GM18873 (cell line): ENCODE data around the gene SLC19A1.

Experiments
- ATAC-seq: cut with Tn5 transposase; IDR thresholded peaks from one replicate; pipeline ENCODE4 v1.9.1; 2021; ENCODE audit warnings: mild to moderate bottlenecking, moderate library complexity, moderate number of reproducible peaks; ENCODE audit not compliant: unreplicated experiment, low FRiP score

The SLC19A1 gene

DNA sequence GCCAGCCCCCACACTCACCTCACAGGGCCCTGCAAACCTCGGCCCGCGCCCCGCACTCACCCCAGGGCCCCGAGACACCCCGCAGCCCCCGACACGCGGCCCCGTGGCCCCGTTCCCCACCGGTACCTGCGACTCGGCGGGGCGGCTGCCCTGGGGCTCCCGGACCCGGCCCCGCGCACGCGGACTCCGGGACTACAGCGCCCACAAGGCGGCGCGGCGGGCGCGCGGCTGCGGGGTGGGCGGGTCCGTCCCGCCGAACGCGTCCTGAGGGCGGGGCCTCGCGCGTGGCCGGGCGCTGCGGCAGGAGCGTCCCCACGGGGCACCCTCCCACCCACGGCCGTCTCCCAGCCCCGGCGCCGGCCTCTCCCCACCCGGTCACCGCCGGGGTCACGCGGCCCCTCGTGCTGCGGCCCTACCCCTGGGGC lies at the start of gene SLC19A1:
TSS of gene SLC19A1 (minus strand) at position 199 of the 425 bp plus-strand sequence. CDS start 4,481 bp downstream, outside the sequence.
- no peak for ATAC-seq

DNA sequence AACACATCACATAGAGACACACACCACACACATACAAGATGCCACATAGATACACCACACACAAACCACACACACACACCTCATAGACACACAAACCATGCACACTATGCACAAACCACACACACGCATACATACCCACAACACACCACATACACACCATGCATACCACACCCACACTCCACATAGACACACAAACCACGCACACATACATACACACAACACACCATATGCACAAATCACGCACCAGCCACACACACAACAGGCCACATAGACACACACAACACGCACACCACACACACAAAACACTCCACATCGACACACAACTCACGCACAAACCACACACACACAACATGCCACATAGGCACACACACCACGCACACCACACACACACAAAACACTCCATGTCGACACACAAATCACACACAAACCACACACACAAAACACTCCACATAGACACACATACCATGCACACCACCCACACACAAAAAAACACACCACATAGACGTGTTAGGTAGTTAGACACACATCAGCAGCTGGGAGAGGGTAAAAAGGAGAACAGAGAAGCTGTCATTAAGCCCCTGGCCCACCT lies 49.5 kb upstream of the SLC19A1 start:
- ATAC-seq, result no peak

DNA sequence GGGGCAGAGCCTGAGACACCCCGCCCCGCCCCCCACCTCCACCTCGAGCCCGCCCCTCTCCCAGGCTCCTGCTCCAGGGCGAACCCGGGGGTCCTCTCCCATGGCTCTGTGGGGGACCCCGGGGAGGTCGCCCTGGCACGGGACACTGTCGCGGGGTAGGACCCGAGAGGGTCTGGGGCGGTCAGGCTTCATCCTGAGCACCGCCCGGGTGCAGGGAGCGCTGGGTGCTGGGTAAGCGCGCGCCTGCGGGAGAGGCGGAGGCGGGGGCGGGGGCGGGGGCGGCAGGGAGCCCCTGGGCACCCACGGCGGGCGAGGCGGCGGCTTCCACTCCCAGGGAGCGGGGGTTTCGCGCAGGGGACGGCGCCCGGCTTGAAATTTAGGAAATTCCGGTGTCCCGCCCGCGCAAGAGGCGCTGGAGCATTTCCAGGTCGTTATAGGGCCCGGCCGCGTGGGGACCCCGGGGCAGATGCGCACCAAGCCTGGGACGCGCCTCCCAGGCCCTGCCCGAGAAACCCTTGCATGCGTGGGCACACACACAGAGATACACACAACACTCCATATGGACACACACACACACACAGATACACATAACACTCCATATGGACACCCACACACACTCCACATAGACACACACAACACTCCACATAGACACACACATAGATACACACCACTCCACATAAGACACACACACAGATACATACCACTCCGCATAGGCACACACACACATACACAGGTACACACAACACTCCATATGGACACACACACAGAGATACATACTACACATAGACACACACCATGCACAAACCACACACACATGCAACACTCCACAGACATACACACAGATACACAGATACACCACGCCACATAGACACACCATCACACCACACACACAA lies 48.7 kb upstream of the SLC19A1 start:
- no peak for ATAC-seq

DNA sequence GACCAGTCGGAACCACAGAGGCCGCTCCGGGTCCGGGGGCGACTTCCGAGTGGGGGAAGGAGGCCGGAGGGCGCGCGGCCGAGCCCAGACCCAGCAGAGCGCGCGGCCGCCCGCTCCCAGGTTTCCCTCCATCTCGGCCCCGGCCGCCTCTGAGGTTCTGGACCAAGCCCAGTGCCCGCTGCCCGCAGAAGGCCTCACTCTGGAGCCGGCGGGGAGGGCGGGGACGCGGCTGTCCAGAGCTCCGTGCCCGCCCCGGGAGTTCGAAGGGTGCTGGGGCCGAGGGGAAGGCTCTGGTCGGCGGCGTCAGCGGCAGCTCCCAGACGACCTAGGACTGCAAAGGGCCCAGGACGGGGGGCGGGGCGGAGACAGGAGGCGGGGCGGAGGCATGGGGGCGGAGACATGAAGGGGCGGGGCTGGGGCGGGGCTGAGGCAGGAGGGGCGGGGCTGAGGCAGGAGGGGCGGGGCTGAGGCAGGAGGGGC lies 48.0 kb upstream of the SLC19A1 start:
- ATAC-seq, result no peak

DNA sequence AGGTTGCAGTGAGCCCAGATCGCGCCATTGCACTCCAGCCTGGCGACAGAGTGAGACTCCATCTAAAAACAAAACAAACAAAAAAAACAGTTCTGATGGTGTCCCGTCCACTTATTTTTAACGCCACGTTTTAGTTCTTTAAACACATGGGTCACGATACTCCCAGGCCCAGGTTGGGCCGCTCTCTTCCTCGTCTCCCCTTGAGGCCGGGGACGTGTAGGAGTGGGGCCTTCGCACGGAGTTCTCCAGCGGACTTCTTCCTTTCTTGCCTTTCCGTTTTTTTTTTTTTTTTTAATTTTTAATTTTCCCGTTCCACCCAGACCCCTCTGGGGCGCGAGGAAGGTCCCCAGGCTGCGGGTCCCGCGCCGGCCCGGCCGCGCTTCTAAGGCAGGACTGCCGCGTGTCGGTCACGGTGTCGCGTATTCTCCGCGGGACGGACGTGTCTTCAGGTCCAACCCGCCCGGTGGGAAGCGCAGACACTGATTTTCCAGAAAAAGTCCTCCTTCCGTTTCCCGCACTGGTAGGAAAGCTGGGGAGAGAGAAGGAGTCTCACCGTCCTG lies 47.5 kb upstream of the SLC19A1 start:
- ATAC-seq, result no peak

DNA sequence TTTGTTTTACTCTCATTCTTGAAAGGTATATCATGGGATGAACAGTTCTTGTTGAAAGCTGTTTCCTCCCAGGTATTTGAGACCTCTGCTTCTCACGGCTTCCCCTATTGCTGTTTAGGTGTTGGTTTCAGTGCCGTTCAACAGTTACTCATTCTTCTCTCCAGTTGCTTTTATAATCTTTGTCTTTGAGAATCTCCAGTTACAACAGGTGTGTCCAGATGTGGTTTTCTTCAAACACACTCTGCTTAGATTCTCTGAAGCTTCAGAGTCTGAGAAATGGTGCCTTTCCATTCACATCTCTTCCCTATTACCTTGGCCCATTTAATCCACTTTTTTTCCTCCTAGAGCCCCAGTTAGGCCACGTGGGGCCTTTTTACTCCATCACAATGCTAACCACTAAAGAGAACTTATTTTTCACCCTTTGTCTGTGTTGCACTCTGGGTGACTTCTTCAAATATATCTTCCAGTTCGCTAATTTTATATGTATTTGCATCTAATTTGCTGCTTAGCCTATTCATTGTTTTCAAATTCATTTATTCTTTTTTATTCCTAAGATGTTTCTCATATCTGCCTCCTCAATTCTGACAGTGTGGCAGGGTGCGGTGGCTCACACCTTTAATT lies 46.7 kb upstream of the SLC19A1 start:
- ATAC-seq, result no peak

DNA sequence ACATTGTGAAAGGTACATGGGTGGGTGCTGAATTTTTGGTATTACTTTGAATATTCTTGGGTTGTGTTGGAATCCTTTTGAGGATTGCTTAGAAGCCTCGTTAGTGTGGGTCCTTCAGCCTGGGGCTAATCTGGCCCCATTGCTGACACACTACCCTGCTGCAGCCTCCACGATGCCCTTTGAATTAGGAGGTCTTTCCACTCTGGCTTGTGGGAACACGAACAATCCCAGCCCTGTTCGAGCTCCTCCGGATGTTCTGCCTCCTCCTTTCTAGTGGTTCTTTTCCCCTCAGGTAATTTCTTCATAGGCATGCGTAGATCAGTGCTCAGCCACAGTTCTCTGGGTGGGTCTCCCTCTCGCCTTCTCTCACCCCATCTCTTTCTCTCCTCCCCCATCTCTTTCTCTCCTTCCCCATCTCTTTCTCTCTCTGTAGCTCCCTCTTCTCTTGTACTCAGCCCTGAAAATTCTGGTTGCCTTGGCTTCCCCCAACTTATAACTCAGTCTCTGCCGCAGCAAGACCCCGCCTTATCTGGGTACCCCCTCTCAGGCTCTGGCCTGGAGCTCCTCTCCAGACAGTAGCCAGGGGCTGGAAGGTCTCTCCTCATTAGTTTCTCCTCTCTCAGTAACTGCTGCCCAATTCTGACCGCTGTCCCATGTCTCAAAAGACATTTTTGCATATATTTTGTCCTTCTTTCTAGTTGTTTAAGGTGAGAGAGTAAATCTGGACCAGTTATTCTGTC lies 46.0 kb upstream of the SLC19A1 start:
- no peak for ATAC-seq

DNA sequence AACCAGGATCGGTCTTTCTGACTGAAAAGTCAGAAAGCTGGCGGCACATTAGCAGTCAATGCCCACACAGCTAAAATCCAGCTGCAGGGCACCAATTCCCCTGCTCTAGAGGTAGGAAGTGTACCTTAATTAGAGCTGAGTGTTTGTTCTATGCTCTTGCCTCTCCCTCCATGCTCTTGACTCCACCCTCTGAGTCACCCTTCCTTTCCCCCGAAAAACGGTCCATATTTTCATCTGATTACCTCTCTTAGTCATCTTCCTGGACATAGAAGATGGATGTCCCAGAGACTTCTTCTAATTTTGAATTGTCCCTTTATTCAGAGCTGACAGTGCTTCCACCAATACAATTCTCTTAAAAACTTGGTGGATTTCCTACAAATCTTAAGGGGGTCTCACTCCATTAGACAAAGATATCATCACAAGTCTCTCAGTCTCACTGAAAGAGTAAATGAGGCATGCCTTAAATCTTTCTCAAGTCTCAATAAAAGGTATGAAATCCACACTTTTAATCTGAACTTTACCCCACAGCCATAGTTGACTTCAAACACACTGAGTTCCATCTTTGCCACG lies 44.1 kb upstream of the SLC19A1 start:
- ATAC-seq, result no peak

DNA sequence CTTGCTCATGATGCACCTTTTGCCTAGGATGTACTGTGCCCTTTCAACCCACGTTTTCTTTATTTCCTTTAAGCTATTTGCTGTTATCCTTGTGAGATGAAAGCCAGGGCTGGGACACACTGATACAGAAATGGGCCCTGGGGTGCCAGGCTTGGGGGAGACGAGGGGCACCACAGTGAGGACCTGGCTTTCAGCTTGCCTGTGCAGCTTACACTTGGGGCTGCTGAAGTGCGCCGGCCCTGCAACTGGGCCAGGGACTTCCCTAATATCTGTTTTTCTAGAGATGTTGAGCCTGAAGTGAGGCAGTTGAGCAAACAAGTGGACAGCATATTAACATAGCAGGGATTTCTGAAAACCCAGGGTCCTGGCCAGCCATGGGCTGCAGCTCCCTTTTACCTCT lies 42.5 kb upstream of the SLC19A1 start:
- no peak for ATAC-seq

DNA sequence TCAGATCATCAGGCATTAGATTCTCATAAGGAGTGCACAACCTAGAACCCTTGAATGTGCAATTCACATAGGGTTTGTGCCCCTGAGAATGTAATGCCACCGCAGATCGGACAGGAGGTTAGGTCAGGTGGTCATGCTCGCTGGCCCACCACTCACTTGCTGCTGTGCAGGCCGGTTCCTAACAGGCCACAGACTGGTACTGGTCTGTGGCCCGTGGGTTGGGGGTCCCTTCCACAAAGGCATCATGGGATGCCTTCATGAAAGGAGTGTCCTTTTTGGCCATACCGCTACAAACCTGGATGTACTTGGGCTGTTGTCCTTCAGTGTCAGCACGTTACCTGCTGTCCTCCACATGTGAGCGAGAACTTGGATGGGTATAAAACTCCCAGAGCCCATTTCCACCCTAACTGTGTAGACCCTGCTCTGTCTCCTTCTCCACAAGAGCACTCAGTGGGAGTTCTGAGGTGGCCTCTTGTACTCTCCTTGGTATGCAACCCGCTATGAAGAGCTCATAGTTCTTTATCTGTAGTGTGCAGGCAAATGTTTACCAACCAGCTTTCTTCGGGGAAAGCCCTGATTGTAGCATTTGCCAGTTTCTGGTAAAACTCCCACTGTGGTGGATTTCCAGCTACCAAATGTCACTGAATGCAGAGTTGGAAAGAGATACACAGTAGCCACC lies 41.7 kb upstream of the SLC19A1 start:
- no peak for ATAC-seq

DNA sequence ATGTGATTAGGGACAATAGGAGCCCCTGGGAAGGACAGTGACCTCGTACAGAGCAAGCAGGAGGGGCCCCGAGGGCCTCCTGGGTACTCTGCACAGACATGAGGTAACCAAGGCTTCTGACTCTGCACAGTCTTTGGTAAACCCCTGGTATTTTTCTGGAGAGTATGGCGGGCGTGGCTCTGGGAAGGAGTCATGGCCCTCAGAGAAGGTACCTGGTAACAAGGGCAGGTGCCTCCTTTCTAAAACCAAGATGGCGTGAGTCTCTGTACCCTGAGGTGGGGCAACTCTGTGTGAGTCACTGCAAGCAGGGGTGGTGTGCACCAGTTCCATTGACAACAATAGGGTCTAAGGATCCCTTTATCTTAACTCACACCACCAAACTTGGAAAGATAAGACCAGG lies 39.9 kb upstream of the SLC19A1 start:
- ATAC-seq, result no peak

DNA sequence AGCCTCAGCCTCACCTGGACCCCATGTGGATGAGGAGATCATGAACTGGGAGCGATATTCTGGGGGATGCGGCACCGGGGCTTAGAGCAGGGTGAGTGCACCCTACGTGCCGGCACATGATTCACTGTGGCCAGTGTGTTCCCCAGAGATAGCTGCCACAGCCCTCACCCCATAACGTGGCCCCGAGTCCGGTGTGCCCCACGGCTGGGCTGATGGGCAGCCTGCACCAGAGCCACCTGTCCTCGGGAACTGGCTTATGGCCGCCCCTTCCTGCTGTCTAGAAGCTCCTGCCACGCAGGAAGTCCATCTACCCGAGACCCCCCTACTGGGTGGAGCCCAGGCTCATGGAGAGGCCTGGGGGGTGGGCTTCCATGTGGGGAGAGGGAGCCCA lies 39.1 kb upstream of the SLC19A1 start:
- ATAC-seq, result no peak

DNA sequence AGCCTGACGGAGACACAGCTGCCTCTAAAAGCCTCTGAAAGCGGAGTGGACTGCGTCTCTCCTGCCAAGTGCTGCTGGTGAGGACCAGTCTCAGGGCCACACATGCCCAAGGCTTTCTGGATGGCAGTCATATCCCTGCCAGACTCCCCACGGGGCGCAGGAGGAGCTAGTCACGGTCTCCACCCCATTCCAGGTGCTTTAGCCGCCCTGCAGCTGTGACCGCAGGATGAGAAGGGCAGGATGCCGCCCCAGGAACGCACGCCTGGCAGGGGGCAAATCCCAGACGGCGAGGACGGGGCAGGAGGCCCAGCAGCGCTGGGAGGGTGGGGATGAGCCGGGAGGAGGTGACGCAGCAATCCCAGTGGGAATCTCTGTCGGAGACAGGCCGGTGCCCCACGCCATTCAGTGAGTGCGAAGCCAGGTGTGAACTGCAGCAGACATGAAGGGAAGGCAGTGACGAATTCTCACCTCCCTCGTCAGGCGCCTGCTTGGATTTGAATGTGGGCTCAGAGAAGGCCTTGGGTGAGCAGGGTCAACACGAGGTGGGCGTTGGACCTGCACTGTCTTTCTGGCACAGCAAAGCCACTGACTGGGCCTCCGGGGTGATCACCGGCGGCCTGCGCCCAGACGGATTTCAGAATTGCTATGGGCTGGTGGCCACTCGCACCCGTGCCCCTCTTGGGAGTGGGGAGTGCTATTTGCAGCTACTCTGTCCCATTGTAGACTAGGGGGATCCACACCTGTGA lies 38.5 kb upstream of the SLC19A1 start:
- ATAC-seq, result no peak

DNA sequence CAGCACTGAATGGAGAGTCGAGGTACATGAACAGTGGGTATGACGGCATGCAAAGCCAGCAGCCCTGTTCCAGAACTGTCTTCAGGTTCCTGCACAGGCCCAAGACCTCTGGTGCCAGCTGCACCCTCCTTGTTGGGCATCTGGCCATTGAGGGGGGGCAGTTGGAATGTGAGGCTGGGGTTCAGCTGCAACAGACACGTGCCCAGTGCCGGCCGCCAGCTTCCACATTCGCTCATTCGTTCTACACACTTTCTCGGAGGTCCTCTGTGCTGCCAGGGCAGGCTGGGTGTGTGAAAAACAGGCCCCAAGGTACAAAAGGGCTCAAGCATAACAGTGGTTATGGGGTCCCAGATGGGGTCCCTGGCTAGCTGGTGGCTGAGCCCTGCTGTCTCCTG lies 37.9 kb upstream of the SLC19A1 start:
- ATAC-seq, result no peak

DNA sequence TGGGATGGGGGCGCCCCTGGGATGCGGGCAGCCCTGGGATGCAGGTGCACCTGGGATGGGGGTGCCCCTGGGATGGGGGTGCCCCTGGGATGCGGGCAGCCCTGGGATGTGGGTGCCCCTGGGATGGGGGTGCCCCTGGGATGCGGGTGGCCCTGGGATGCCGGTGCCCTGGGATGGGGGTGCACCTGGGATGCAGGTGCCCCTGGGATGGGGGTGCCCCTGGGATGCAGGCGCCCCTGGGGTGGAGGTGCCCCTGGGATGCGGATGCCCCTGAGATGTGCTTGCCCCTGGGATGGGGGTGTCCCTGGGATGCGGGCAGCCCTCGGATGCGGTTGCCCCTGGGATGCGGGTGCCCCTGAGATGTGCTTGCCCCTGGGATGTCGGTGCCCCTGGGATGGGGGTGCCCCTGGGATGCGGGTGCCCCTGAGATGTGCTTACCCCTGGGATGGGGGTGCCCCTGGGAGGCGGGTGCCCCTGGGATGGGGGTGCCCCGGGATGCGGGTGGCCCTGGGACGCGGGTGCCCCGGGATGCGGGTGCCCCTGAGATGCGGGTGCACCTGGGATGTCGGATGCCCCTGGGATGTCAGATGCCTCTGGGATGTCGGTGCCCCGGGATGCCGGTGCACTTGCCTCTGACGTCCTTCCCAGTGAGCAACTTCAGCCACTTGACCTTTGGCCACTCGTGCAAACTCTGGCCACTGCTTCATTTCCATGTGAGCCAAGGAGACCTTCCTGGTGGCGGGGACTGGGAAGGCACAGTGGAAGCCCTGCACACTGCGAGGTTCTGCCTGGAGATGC lies 37.3 kb upstream of the SLC19A1 start:
- no peak for ATAC-seq

DNA sequence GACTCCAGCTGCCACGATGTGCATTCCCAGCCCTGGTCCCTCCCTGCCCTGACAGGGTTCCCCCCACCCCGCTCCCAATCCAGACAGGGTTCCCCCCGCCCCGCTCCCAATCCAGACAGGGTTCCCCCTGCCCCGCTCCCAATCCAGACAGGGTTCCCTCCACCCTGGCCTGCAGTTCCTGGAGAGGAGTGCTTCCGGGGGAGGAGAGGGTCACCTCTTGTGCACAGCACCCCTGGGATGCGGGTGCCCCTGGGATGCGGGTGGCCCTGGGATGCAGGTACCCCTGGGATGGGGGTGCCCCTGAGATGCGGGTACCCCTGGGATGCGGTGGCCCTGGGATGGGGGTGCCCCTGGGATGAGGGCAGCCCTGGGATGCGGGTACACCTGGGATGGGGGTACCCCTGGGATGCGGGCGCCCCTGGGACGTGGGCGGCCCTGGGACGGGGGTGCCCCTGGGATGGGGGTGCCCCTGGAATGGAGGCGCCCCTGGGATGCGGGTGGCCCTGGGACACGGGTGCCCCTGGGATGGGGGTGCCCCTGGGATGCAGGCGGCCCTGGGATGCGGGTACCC lies 36.7 kb upstream of the SLC19A1 start:
- ATAC-seq, result no peak

DNA sequence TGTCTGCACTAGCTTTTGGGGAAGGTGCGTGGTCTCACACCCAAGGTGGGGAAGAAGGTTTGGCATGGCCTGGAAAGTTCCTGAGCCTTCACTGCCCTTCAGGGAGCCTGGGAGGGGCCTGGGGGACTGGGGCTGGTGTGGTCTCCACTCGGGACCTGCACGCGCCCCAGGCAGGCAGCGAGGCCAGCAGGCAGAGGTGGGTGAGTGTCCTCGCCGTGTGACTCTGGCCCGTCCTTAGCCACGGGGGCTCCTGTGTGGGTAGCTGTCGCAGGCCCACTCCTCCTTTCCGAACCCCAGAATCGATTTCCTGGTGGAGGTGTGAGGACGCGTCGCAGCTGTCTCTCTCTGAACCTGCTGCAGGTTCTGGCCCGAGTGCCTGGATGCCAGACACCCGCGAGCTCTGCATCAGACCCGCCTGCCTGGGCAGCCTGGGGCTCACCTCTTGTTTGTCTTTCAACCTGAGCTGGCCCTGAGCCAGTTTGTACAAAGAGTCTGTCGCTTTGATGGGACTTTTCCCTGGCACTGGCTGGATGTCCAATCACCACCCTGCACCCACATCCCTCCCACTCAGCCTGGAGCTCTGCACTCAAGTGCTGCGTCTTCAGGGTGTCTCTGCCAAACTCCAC lies 36.0 kb upstream of the SLC19A1 start:
- ATAC-seq, result no peak
